GM18505 (cell line): ENCODE results near the gene PBX1.

Experiments used
- ATAC-seq: cut with Tn5 transposase; IDR thresholded peaks from one replicate; pipeline ENCODE4 v1.9.1; 2021; ENCODE audit not compliant: unreplicated experiment
- POLR2A ChIP-seq: IDR thresholded peaks from 4 replicates; pipeline ENCODE4 v1.6.1; 2011; ENCODE audit warnings: borderline replicate concordance; ENCODE audit not compliant: insufficient read depth, insufficient read length; ENCODE audit errors: extremely low read depth

Gene PBX1

GRCh38 chr1:164659621-164660411 is 100.8 kb downstream of the PBX1 start:
- no peak for TF ChIP-seq POLR2A
- ATAC-seq: peak; percentile 22

DNA sequence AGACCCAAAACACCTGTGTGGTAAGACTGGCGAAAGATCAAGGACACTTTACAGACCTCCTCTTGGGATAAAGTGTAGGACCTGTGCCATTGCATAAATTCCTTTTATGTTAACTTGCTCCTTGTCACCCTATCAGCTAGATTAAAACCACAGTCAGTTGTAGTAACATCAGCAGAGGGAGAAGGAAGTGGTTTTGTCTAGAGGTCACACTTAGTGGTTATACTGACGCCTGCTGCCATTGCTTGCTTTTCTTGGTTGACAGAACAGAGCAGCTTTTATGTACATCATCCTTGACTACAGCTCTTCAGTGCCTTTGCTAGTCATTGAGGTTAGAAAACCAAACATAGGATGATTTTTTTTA is 101.4 kb downstream of the PBX1 start:
- peak; percentile 85 for ATAC-seq
- TF ChIP-seq POLR2A: no peak

- TF ChIP-seq POLR2A: no peak
- ATAC-seq: no peak
Measured at GRCh38 chr1:164660775-164661174, 101.8 kb downstream of the PBX1 start.

GRCh38 chr1:164662462-164662861 is 103.5 kb downstream of the PBX1 start:
- TF ChIP-seq POLR2A: no peak
- ATAC-seq: no peak

DNA sequence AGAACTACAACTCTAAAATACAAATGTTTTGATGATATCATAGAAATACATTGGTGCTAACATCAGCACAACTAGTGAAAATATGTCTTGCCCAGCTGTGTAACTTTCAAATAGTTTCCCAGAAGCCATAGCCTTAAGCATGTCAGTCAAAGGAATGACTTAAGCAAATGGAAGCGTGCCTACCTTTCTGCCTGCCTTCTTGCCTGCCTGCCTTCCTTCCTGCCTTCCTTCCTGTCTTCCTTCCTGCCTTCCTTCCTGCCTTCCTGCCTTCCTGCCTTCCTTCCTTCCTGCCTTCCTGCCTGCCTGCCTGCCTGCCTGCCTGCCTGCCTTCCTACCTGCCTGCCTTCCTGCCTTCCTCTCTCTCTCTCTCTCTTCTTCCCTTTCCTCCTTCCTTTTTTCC is 104.0 kb downstream of the PBX1 start:
- no peak for ATAC-seq
- no peak for TF ChIP-seq POLR2A

DNA sequence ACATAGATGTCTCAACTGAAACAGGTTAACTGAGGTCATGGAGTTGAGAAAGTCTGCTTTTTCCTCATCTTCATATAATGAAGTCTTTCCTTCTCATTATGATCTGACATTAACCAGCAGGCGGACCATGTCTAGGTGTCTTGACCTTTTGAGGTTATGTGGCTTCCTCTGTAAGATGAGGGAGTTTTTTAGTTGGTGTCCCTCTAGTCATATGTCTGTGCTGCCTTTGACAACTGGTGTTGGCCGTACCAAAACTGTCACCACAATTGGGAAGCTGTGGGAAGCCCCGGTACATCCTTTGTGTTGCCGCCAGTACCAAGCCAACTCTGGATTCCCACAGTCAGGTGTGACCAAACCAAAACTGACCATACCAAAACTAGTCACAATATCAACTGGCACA is 105.1 kb downstream of the PBX1 start:
- no peak for TF ChIP-seq POLR2A
- no peak for ATAC-seq

GRCh38 chr1:164667001-164667400 is 108.0 kb downstream of the PBX1 start:
- no peak for ATAC-seq
- no peak for TF ChIP-seq POLR2A

GRCh38 chr1:164667600-164667999 is 108.6 kb downstream of the PBX1 start:
- ATAC-seq: no peak
- no peak for TF ChIP-seq POLR2A

DNA sequence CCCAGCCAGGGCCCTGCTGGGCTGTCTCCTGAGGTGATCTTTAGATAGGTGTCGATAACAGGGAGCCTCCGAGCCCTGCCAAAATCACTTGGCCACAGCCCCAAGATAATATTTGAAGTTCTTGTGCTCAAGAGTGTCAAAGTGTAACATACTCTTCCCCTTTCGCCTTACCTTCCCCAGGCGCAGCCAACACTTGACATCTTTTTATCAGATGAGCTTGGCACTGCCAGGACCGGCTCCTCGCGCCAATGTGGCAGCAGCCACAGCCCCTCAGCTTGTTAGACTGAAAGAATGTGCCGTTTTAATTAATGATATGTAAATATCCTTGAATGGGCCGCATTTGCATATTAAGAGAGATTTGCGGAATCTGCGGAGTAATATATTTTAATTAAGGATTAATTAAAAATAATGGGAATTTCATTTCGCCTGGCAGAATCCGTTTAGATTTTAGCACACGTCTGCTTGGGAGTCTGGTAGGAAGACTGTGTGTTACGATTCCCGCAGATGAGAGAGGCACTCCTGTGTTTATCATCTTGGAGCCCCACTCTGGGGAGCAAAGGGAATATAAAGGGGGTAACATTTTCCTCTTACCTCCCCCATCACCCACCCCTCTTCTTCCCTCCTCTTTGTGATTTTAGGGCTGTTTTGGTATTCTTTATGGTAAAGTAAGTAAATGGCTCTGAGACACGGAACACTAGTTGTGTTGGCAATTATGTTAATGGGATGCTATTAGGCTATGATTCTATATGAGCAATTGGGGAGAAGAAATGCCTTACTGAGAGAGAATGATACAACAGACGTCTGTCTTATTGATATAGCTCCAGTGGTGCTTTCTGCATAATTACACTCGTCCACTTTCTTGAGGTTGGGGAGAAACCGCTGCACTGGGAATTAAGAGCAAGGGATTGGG is 109.8 kb downstream of the PBX1 start:
- TF ChIP-seq POLR2A: no peak
- ATAC-seq: no peak

DNA sequence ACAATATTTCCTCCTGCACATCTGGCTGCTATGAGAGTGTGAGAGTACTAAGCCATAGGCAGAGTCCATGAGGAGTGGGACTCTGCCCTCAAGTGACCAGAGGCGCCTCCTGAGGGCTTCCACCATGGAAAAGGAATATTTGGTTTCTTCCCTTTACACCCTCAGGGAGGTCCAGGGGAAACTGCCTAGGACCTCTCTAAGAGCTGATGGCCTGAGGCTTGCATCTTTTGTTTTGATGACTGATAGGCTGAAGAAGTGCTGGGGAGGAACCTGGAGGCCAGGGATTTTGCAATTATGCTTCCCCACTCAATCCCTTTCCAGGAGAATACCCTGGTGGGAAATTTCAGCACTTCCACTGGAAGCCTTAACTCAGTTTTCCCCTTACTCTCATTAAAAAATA is 111.0 kb downstream of the PBX1 start:
- TF ChIP-seq POLR2A: no peak
- ATAC-seq: no peak

DNA sequence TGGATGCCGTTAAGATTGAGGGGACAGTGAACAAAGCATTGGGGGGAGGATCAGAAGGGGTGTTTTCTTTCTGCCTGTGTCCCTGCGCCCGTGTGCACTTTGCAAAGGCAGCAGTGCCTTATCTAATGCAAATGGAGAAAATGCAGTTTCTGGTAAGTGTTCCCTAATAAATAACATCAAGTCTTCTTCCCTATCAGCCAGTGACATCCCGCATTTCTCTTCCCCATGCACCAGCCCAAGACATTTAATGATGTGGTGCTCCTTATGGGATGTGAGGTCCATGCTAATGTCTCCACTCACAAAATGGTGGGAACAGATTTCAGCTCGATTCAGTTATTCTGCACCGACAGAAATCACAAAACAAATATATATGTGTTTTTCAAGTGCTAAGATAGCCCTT is 111.8 kb downstream of the PBX1 start:
- ATAC-seq: no peak
- TF ChIP-seq POLR2A: no peak

GRCh38 chr1:164671323-164671965 is 112.5 kb downstream of the PBX1 start:
- ATAC-seq: no peak
- no peak for TF ChIP-seq POLR2A

DNA sequence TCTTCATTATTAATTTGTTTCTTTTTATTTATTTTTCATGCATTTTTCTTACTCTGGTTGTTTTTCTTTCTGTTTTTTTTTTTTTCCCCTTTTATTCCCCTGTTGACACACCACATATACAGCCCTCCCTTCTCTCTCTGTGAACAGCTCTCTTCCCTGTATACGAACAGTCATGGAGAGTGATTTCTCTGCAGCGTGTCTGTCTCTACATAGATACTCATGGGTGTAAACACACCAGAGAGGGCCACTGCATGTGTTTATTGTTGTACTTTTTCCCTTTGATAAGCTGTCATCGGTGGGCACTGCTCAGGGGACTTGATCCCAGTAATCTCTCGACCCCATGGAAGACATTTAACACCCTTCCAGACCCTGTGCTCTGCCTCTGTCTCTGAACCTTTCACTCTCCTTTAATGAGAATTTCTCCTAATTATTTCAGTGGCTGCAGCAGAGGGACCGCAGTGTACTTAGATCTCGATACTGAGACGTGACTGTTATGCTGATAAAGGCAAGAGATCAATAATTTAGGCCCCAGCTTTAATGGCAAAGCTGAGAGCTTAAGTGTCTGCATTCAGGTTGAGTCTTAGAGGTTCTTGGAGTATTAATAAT is 113.1 kb downstream of the PBX1 start:
- ATAC-seq: no peak
- TF ChIP-seq POLR2A: no peak
